Measurements from ENCODE around the gene PPARA.

PPARA gene

DNA sequence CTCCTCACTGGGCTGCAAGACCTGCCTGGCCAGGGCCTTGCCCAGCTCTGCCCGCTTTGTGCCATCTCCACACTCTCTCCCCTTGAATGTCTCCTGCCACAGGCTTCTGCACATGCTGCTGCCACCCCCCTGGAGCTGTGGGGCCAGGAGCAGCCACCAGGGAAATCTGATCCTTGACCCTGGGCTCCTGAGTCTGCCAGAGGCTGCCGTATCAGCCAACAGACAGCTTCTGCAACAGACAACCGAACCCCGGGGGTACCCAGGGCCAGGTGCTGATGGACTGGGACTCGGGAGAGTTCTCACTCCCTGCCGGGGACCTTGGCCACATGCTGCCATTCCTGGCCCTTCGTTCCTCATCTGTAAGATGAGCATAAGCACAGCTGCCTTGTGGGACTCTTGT lies 3.3 kb upstream of the PPARA start:
- Histone ChIP-seq H3K27ac (ENCODE audit: low read length) (no peak overlapping the region), H3K79me2 (ENCODE audit: low read length) (peaks cover 12% of the 10 kb centered on the region), H3K9me3 (ENCODE audit: insufficient read depth, low read length) (no peaks in the 10 kb centered on the region), H4K20me1 (ENCODE audit: insufficient read depth, low read length) (no peaks in the 10 kb centered on the region), H2AFZ (ENCODE audit: low read depth, low read length) (no peak overlapping the region), H3K4me3 (ENCODE audit: low read length) (no peak overlapping the region), H3K9ac (ENCODE audit: low read length) (no peak overlapping the region), H3K4me1 (ENCODE audit: low read length) (peaks cover 13% of the 10 kb centered on the region), H3K4me2 (ENCODE audit: low read length) (no peak overlapping the region), H3K36me3 (replicated peaks; ENCODE audit: low read depth, low read length) (no peaks in the 10 kb centered on the region), H3K27me3 (ENCODE audit: low read depth, low read length) (peaks cover 34% of the 10 kb centered on the region)
- no peak for TF ChIP-seq EZH2phosphoT487 (IDR thresholded peaks at IDR 0.05; ENCODE audit: low read depth)
- TF ChIP-seq, protein P1, sequence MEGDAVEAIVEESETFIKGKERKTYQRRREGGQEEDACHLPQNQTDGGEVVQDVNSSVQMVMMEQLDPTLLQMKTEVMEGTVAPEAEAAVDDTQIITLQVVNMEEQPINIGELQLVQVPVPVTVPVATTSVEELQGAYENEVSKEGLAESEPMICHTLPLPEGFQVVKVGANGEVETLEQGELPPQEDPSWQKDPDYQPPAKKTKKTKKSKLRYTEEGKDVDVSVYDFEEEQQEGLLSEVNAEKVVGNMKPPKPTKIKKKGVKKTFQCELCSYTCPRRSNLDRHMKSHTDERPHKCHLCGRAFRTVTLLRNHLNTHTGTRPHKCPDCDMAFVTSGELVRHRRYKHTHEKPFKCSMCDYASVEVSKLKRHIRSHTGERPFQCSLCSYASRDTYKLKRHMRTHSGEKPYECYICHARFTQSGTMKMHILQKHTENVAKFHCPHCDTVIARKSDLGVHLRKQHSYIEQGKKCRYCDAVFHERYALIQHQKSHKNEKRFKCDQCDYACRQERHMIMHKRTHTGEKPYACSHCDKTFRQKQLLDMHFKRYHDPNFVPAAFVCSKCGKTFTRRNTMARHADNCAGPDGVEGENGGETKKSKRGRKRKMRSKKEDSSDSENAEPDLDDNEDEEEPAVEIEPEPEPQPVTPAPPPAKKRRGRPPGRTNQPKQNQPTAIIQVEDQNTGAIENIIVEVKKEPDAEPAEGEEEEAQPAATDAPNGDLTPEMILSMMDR (IDR thresholded peaks at IDR 0.05; ENCODE audit: low read depth, low read length) = no peak

DNA sequence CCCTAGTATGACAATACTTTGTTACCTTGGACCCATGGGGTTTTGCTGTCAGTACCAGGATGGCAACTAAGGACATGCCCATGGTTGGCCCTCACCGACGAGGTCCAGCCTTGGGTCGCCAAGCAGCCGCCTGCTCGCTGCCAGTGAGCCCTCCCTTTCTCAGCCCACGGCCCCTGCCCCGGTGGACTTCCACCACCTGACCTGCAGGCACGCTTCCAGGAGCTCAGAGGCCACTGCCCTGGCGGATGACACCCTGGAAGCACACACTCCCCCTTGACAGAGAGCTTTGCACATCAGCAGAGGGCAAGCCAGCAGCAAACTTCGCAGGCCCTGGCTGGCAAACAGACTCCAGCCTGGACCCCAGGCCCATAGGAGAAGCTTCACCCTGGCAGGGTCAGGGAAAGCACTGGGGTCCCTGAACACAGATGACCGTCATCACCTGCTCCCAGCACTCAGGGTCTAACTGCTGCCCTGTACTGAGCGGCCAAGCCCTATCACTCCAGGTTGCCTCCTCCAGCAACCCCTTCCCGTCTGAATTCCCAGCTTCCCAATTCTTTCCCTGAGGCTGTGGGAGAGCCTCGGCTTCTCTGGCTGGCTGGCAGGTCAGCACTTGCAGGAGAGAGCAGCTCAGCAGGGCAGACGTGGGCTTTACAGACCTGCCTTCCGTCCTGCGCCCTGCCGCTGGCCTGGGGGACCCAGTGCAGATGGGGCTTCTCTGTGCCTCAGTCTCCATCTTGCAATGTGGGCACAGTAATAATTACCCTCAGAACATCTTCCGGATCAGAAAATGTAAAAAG lies 2.7 kb upstream of the PPARA start:
- Histone ChIP-seq H3K4me3 (ENCODE audit: low read length) (no peak overlapping the region), H3K4me1 (ENCODE audit: low read length) (peaks cover 18% of the 10 kb centered on the region), H4K20me1 (ENCODE audit: insufficient read depth, low read length) (no peaks in the 10 kb centered on the region), H2AFZ (ENCODE audit: low read depth, low read length) (no peak overlapping the region), H3K36me3 (replicated peaks; ENCODE audit: low read depth, low read length) (peaks cover 5% of the 10 kb centered on the region), H3K9ac (ENCODE audit: low read length) (no peak overlapping the region), H3K9me3 (ENCODE audit: insufficient read depth, low read length) (no peaks in the 10 kb centered on the region), H3K27ac (ENCODE audit: low read length) (no peak overlapping the region), H3K27me3 (ENCODE audit: low read depth, low read length) (peaks cover 34% of the 10 kb centered on the region), H3K4me2 (ENCODE audit: low read length) (no peak overlapping the region), H3K79me2 (ENCODE audit: low read length) (peaks cover 18% of the 10 kb centered on the region)
- no peak for TF ChIP-seq EZH2phosphoT487 (IDR thresholded peaks at IDR 0.05; ENCODE audit: low read depth)
- TF ChIP-seq, protein P1 (IDR thresholded peaks at IDR 0.05; ENCODE audit: low read depth, low read length) = no peak

DNA sequence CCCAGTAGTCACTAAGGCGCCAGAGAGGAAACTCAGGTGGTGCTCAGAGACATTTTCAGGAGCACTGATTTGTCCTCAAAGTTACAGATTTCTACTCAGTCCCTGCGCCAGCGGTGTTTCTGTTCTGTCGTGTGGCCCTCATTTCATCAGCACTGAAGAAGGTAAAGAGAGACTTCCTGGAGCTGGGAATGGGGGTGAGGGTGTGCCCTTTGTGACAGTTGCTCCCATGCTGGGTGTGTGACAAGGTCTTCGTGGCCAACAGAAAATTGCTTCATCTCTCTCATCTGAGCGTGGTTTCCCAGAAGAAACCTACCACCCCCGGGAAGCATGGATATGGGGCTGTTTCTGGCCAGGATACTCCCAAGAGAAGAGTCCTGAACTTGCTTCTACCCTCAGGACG lies 2.0 kb upstream of the PPARA start:
- H3K9ac ChIP-seq (ENCODE audit: low read length) = no peak overlapping the region
- H2AFZ ChIP-seq (ENCODE audit: low read depth, low read length) = no peak overlapping the region
- H3K79me2 ChIP-seq (ENCODE audit: low read length) = peaks cover 19% of the 10 kb centered on the region
- no peak for TF ChIP-seq EZH2phosphoT487 (IDR thresholded peaks at IDR 0.05; ENCODE audit: low read depth)
- H3K27ac ChIP-seq (ENCODE audit: low read length) = no peak overlapping the region
- peaks cover 18% of the 10 kb centered on the region for H3K4me1 ChIP-seq (ENCODE audit: low read length)
- H3K4me3 ChIP-seq (ENCODE audit: low read length) = no peak overlapping the region
- no peak overlapping the region for H3K4me2 ChIP-seq (ENCODE audit: low read length)
- no peaks in the 10 kb centered on the region for H3K9me3 ChIP-seq (ENCODE audit: insufficient read depth, low read length)
- no peaks in the 10 kb centered on the region for H4K20me1 ChIP-seq (ENCODE audit: insufficient read depth, low read length)
- H3K36me3 ChIP-seq (replicated peaks; ENCODE audit: low read depth, low read length) = peaks cover 6% of the 10 kb centered on the region
- peaks cover 34% of the 10 kb centered on the region for H3K27me3 ChIP-seq (ENCODE audit: low read depth, low read length)

DNA sequence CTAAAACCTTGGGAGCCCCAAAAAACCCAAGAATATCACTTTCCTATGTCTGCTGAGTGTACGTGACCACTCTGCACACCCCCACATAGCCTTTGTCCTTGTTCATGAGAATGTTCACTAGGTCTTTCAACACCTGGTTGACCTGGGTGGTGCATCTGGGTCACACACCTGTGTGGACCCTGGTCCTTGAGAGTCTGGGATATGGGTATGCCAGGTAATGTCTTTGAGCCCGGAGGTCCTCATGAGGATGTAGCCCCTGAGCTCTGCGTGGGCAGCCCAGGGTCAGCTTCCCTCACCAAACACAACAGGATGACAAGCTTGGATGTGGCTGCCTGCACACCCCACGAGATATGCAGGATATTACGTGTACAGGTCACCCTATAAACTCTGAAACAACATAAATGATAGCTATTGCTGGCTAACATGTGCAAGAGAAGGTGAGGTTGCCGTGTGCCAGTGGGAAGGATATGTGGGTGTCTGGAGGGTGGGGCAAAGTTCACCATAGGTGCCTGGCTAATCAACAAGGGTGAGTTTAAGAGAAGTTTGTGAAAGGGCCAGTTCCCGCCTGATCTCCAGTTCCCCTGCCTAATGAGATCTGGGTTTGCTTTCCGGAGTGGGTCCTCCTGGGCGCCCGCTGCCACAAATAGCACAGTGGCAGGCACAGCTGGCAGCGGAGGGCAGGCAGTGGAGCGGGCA lies 1.4 kb upstream of the PPARA start:
- Histone ChIP-seq H3K4me3 (ENCODE audit: low read length) (peak overlapping the region; percentile 79), H3K9ac (ENCODE audit: low read length) (peak overlapping the region; percentile 63), H3K79me2 (ENCODE audit: low read length) (peaks cover 19% of the 10 kb centered on the region), H3K27me3 (ENCODE audit: low read depth, low read length) (peaks cover 34% of the 10 kb centered on the region), H2AFZ (ENCODE audit: low read depth, low read length) (peak overlapping the region; percentile 9; the same call in 1 of the 2 replicates), H4K20me1 (ENCODE audit: insufficient read depth, low read length) (no peaks in the 10 kb centered on the region), H3K4me2 (ENCODE audit: low read length) (peak overlapping the region; percentile 86), H3K27ac (ENCODE audit: low read length) (no peak overlapping the region), H3K9me3 (ENCODE audit: insufficient read depth, low read length) (no peaks in the 10 kb centered on the region), H3K36me3 (replicated peaks; ENCODE audit: low read depth, low read length) (peaks cover 6% of the 10 kb centered on the region), H3K4me1 (ENCODE audit: low read length) (peaks cover 18% of the 10 kb centered on the region)
- TF ChIP-seq, protein P1 (IDR thresholded peaks at IDR 0.05; ENCODE audit: low read depth, low read length) = no peak
- no peak for TF ChIP-seq EZH2phosphoT487 (IDR thresholded peaks at IDR 0.05; ENCODE audit: low read depth)

Data from OCI-LY3 (cell line).